ENCODE results near the gene QRSL1. TPM values are rescaled to one million over a fixed set of nuclear protein-coding genes. Genes with fewer than 3 reads are reported as not detected.
A peak's percentile ranks its signal among the peaks of the same experiment; 100 is the strongest.
"Not testable (repeated sequence)": the region's sequence is repeated elsewhere in the genome, so short reads cannot be mapped to it uniquely, and the experiment has no call there.

Gene QRSL1
- total RNA-seq, 1 donor from 2014 or later = 8.3 TPM

DNA sequence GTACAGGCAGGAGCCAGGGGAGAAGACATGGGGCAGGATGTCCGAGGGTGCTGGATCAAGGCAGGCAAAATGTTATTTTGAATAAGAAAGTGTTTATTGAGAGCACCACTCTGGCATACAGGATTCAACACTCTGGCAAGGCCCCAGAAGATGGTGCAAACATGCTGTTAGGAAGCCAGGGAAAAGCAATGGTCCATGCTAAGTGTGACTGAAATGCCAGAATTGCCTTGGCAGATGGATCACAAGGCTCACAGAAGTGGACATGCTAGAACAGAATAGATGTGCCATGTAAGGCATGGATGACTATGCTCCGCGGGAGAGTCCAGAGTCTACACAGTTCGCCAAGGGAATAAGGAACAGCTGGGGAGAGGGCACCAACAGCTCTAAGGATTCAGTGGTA, 54.6 kb downstream of the QRSL1 start:
- DNase-seq = no peak

DNA sequence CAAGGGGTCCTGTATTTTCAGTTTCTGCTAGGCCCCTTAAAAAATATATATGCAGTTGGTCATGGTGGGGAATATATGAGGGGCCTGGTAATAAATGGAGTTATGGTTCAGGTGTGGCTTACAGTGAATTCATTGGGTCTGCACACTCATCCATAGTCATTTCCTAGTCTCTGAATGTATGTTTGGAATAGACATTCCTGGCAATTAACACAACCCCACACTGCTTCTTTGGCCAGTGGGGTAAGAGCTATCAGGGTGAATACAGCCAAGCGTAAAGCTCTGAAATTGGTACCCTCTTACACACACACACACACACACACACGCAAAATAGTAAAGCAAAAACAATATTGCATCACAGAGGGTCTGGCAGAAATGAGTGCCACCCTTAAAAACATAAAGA, 56.5 kb downstream of the QRSL1 start:
- DNase-seq = no peak

DNA sequence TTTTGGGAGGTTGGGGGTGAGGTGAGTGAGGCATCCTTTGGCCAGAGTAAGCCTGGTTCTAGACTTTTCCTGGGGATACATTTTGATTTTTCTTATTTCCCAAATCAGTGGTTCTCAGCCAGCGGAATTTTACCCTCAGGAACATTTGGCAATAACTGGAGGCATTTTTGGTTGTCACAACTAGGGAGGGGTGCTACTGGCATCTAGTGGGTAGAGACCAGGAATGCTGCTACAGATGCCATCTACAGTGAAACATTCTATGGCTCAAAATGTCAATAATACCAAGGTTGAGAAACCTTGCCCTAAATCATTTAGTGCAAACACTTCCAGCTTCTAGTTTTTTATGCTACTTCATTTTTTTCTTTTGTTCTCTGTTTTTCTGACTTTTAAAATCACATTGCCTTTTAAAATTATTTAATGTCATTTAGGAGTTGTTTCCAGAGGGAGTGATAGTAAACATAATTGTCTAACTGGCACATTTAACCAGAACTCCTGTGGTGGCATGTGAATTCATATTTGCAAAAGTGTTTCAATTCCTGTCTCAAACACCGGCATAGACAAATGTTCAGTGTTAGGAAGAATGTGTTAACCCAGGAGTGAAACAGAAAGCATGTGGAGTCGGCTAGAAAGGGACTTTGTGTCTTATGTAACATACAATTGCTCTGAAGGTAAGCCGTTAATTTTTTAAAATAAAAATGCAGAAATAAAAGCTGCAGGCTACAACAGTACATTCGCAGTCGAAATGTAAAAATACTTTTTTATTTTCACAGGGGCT, 59.0 kb downstream of the QRSL1 start:
- no peak for DNase-seq

DNA sequence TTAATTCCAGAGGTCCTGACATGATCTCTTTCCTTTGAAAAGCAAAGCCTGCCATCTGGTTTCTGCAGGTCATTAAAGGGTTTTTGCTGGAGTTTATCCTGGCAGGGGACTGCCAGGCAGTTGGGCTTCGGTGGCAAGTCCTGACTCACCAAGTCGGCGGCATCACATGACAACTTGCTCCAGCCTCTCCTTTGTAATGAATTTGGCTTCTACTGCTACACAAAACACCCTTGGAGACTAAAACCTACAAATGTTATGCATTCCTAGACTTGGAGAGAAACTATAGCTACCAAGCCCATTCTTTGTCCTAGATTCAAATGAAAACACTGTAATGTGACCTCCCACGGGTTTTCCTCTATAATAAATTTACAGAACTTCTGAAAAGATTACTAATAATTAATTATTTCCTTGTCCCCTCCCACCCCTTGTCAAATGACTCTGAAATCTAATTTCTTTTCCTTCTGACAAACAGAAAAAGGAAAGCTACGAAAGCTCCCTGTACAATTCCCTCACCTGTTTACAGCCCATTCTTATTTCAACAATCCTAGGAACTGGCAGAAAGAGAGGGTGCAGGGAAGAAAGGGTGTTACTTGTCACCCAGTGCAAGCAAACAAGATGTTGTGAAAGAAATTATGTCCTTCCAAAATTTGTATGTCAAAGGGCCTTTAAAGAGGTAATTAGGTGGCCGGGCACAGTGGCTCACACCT, 62.9 kb downstream of the QRSL1 start:
- peak; percentile 19 for DNase-seq

DNA sequence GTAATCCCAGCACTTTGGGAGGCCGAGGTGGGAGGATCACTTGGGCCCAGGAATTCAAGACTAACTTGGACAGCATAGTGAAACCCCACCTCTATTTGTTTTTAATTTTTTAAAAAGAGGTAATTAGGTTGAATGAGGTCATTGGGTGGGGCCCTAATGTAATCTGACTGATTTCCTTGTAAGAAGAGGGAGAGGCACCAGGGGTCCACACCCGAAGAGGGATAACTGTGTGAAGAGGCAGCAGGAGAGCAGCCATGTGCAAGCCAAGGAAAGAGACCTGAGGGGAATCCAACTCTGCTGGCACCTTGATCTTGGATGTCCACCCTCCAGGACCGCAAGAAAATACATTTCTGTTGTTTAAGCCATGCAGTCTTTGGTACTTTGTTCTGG, 63.4 kb downstream of the QRSL1 start:
- DNase-seq = no peak

DNA sequence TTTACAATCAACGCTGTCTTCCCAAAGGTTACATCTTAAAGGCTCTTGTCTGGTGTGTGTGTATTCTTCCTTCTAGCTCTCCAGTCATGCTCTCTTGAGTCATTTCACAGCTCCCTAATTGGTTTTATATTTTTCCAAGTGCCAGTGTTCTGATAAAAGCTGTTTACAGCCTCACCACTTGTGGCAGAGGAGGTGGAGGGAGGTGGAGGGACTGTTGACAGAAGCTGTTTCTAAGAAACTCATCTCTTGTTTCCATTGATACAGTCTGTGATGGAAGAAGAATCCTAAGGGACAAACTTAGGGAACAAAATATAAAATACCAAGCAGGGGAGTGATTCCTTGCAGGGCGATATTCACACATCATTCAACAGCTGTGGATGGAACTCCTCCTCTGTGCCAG, 64.0 kb downstream of the QRSL1 start:
- no peak for DNase-seq

DNA sequence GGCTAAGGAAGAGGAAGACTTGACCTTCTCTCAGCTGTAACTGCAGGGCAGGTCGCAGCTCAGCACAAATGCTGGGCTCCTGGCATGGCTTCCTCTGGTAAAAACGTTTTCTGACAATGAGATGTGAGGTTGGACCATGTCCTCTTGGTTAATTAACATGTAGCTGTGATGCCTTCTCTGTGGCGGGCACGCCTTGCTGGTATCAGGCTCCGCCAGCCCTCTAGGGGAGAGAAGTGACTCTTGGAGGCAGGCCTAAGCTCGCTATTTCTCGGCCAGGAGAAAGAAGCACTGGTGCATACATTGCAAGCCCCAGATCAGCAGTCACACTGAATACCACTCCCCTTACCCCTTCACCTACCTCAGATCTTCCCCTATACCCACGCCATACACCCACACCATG, 65.0 kb downstream of the QRSL1 start:
- DNase-seq = no peak

DNA sequence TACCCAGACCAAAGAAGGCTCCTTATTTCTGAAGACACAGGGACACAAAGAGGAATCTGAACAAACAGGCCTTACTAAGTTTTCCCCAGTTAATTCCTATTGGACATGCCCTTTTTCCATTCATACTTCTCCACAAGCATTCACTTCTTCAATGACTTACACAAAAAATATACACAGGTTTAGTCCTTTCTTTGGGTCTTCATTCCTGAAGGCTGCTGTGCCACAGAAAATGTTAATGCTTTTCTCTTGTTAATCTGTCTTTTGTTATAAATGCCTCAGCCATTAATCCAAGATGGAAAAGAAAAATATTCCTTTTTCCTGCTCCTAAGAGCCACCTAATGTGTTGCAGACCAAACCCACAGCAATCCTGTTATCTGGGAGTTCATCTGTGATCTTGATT, 71.2 kb downstream of the QRSL1 start:
- DNase-seq = no peak

DNA sequence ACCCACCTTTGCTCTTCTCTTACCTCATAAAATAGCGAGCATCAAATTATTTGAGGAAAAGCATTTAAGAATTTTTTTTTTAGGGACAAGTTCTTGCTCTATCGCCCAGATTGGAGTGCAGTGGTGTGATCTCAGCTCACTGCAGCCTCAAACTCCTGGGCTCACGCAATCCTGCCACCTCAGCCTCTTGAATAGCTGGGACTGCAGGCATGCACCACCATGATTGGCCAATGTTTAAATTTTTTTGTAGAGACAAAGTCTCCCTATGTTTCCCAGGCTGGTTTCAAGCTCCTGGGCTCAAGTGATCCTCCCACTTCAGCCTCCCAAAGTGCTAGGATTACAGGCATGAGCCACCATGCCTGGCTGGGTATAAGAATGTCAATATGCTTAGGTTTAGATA, 71.8 kb downstream of the QRSL1 start:
- not testable (repeated sequence) for DNase-seq

DNA sequence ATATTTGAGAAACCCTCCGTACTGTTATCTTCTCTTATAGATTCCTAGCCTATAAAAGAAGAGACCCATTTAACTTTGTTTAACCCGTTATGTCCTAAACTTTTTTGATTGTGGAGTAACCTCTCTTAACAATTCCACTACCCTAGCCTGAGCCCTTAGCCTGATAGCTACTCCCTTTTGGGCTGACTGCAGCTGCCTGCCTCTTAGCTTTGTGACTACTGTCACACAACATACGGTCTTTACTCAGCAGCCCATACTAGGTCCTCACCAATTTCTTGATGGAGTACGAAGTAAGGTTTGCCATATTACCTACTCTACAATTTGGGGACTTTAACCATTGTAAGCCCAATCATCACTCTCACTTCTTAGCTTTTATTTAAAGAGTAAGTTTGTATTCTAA, 72.7 kb downstream of the QRSL1 start:
- no peak for DNase-seq

DNA sequence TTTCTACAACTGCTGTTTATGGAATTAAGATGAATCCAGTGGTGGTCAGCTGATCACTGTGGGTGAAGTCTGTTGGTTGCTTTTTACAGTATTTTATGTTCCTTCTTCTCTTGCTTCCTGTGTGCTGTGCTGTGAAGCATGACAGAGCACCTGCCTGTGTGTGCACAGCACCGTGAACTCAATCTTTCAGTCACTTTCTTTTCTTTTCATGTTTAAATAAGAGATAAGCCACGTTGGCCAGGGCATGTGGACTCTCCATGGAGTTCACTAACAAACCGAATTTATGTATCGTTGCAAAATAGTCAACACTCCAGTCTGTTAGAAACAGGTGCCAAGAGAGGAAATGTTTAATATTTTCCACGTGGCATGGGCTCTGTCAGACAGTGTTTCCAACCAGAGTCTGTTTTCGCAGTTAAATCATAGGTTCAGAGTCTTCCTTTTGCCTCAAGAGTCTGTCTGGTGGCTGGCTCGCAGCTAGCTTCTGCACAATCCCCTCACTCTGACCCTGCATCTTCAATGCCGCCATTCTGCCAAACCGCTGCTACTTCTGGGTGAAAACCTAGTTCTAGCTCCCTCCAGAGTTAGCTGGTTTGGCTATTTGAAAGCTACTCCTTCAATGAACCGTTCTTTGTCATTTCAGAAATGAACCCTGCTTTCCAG, 73.2 kb downstream of the QRSL1 start:
- no peak for DNase-seq

DNA sequence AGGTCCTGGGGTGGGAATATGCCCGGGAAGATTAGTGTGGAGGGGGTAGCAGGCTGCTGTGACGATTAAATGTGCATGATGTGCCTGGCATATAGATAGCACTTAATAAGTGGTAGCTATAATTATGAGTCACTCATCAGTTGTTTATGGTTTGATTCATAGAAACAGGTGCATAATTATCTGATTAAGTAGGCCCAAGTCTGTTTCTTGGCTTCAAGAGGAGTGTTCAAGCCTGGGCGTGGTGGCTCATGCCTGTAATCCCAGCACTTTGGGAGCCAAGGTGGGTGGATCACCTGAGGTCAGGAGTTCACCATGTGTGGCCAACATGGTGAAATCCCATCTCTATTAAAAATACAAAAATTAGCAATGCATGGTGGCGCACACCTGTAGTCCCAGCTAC, 74.9 kb downstream of the QRSL1 start:
- no peak for DNase-seq

DNA sequence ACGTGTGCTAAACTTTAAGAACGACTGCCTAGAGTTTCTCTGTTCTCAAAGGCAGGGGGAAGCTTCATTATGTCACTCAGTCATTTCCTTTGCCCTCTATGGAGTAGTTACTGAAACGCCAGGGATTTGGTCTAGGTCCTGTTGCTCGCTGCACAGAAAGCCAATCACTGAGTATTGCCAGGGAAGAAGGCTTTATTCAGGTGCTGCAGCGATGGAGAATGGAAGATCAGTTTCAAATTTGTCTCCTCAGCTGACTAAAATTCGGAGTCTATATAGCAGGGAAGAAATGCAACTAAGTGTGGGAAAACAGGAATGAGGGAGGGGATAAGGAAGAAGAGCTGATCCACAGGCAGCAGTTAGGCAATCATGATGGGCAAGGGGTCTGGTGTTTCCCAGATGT, 75.8 kb downstream of the QRSL1 start:
- DNase-seq = no peak

DNA sequence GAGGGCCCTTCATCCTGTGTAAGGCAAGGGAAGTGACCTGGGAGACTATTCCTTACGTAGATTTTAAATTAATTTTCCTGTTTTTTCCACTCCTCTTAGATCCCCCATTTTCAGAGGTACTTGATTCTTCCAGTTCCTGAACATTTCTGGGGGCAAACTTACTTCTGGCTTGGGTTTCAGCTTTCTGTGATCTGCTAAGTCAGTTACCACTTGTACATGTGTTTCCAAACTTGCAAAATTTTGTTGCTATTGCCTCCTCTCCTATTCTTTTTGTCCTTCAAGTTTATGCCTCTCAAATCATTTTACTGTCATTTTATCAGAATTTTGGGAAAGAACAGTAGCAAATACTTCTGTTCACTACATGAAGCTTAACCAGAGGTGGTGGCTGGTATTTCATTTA, 81.2 kb downstream of the QRSL1 start:
- no peak for DNase-seq

DNA sequence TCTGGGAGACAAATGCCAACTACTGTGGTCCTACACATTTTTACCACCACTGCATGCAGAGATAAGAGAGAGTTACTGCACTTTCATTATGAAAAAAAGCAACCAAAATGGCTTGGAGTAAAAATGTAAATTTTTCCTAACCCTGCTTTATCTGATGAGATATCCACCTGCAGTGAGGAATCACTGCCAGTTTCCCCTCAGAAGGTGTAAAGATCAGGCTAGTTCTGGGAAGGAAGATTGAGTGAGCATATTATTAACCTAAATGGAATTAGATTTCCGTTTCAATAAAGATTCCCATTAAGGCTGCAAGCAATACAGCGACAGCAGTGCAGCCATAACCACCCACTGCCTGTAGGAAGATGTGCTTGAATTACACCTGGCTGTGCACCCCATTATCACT, 84.9 kb downstream of the QRSL1 start:
- no peak for DNase-seq

DNA sequence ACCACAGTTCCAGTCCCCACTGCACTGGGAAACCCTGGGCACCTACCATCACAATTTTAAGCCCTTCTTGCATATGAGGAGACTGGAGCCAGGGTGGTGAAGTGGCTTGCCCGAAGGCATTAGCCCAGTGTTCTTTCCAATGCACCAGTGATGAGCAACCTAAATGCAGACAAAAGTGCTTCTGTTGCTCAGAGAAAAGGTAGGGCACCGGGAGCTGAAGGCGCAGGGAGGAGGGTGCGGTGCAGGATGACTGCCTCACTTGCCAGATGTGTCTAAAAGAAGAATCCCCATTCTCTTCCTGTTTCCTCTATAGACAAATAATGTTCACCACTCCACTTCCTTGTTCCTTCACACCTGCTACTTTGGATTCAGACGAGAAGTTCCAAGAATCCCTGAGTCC, 86.5 kb downstream of the QRSL1 start:
- no peak for DNase-seq

DNA sequence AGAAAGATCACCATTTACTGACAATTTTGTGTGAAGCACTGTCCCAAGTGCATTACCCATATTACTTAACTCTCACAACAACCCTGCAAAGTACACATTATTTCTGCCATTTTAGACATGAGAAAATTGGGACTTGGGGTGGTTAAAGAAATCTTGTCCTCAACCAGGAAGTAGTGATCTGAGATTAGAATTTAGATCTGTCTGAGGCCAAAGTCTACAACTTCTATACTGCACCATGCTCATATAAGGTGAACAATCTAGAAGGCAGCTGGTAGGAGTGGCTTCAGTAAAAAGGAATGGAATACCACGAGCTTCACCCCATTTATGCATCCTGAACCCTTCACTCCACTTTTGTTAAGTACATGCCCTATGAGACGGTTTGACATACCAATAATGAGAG, 87.6 kb downstream of the QRSL1 start:
- no peak for DNase-seq

Other genes starting within 250 kb of the QRSL1 start
- 5.4 and 6.2 TPM in 2 replicates for gene RTN4IP1, start 80 bp upstream of the QRSL1 start, total RNA-seq